ENCODE results near the gene TWIST2.

DNA sequence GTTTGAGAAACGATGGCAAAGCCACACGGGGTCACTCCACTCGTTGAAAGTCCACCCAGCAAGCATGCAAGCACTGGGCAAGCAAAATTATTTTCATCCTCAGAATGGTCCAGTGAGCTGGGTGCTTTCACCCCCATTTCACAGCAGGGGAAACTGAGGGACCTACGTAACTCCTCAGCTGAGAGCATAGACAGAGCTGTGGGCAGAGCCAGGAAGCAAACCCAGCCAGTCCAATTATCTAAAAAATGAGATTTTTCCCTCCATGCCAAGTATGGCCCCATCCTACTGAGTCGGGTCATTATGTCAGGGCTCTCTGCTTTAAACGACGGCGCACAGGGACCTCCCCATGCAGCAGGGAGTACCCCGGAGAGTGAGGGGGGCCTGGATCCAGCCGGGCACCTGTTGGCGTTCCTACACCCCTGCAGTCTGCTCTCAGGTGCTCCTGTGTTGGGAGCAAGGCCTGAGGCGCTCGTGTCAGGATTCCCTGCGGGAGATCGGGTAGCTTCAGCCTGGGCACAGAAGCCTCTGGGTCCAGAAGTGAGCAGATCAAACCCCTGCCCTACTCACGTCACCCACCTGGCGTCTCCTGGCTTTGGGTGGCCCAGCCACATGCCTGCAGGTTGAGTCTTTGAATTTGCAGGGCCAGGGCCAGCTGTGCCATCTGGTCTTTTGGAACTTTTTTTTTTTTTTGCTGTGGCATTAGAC lies 17.3 kb downstream of the TWIST2 start:
- TF ChIP-seq EP300 (IDR thresholded peaks at IDR 0.05; ENCODE audit: borderline replicate concordance in 1 of 2, low read depth in 1 of 2, low read length in 1 of 2) (no peak), EZH2phosphoT487 (IDR thresholded peaks at IDR 0.05; ENCODE audit: borderline replicate concordance, low read depth) (no peak), FOXJ3 (CRISPR knock-in tag; IDR thresholded peaks at IDR 0.05) (no peak), ELF1 (IDR thresholded peaks at IDR 0.05) (no peak), YY1 (IDR thresholded peaks at IDR 0.05; ENCODE audit: low read depth) (no peak), RFX5 (IDR thresholded peaks at IDR 0.05; ENCODE audit: low read length) (no peak), RXRA (IDR thresholded peaks at IDR 0.05; ENCODE audit: borderline replicate concordance, low read depth) (no peak), GABPA (IDR thresholded peaks at IDR 0.05; ENCODE audit: low read depth) (no peak)
- TF ChIP-seq, protein P1, sequence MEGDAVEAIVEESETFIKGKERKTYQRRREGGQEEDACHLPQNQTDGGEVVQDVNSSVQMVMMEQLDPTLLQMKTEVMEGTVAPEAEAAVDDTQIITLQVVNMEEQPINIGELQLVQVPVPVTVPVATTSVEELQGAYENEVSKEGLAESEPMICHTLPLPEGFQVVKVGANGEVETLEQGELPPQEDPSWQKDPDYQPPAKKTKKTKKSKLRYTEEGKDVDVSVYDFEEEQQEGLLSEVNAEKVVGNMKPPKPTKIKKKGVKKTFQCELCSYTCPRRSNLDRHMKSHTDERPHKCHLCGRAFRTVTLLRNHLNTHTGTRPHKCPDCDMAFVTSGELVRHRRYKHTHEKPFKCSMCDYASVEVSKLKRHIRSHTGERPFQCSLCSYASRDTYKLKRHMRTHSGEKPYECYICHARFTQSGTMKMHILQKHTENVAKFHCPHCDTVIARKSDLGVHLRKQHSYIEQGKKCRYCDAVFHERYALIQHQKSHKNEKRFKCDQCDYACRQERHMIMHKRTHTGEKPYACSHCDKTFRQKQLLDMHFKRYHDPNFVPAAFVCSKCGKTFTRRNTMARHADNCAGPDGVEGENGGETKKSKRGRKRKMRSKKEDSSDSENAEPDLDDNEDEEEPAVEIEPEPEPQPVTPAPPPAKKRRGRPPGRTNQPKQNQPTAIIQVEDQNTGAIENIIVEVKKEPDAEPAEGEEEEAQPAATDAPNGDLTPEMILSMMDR (IDR thresholded peaks at IDR 0.05), result no peak
- TF ChIP-seq, protein P2, sequence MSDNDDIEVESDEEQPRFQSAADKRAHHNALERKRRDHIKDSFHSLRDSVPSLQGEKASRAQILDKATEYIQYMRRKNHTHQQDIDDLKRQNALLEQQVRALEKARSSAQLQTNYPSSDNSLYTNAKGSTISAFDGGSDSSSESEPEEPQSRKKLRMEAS (IDR thresholded peaks at IDR 0.05; ENCODE audit: low read depth), result no peak
- TF ChIP-seq, protein P3, sequence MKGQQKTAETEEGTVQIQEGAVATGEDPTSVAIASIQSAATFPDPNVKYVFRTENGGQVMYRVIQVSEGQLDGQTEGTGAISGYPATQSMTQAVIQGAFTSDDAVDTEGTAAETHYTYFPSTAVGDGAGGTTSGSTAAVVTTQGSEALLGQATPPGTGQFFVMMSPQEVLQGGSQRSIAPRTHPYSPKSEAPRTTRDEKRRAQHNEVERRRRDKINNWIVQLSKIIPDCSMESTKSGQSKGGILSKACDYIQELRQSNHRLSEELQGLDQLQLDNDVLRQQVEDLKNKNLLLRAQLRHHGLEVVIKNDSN (IDR thresholded peaks at IDR 0.05; ENCODE audit: borderline replicate concordance, low read depth), result no peak
- TF ChIP-seq, protein P4, sequence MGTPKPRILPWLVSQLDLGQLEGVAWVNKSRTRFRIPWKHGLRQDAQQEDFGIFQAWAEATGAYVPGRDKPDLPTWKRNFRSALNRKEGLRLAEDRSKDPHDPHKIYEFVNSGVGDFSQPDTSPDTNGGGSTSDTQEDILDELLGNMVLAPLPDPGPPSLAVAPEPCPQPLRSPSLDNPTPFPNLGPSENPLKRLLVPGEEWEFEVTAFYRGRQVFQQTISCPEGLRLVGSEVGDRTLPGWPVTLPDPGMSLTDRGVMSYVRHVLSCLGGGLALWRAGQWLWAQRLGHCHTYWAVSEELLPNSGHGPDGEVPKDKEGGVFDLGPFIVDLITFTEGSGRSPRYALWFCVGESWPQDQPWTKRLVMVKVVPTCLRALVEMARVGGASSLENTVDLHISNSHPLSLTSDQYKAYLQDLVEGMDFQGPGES (IDR thresholded peaks at IDR 0.05; ENCODE audit: low read depth, low read length), result no peak
